HCT116 (cell line): ENCODE measurements around the gene PRKG1. TPM values are rescaled to one million over a fixed set of nuclear protein-coding genes. Genes with fewer than 3 reads are reported as not detected.

Source experiments
- ATAC-seq: fragments of 200-7000 bp; cut with Tn5 transposase; 2 replicates; pipeline ENCODE4 v1.9.1; 2020; ENCODE audit warnings: mild to moderate bottlenecking, moderate library complexity
- BruUV-seq: library from RNA; stranded (reverse); fragments of 400-500 nt; replicated peaks from 2 replicates; lab custom pipeline; 2021; lab: Mats Ljungman, UMichigan
- CTCF ChIA-PET: fragments of 300-600 bp; sonication (Branson Sonifier 250); formaldehyde crosslinking; loops from one replicate; lab custom pipeline; 2021; ENCODE audit warnings: antibody characterized with exemption; lab: Charles Lee
- POLR2A ChIA-PET: fragments of 300-600, 350-600 bp; sonication (Branson Sonifier 250); formaldehyde crosslinking; loops from one replicate; lab custom pipeline; 2021; ENCODE audit warnings: antibody characterized with exemption; lab: Charles Lee
- RAD21 ChIA-PET, 2 experiments: fragments of 300-600 bp; sonication (Branson Sonifier 250); formaldehyde crosslinking; loops; one replicate each; lab custom pipeline; 2023; ENCODE audit warnings: low total read pairs in 2 of 2; ENCODE audit not compliant: uncharacterized antibody in 2 of 2, unreplicated experiment in 2 of 2, low non-redundant PET in 1 of 2; lab: Charles Lee
- DNase-seq: peaks from one replicate; pipeline ENCODE4 v3.0.0-alpha.2; 2010; ENCODE audit warnings: low read depth, low spot score
- H2AFZ ChIP-seq: fragments of 200-600 bp; shearing (Covaris generic), sonication (generic); 2 replicates; pipeline ENCODE4 v1.6.1; 2017; ENCODE audit warnings: low read depth, mixed run types, mixed read lengths, antibody characterized with exemption, low read length; ENCODE audit not compliant: poor library complexity, severe bottlenecking
- H3K27ac ChIP-seq: 2 replicates; pipeline ENCODE4 v1.5.1; 2012; ENCODE audit warnings: low read depth, low read length
- H3K27me3 ChIP-seq: fragments of 200-600 bp; sonication (generic); 2 replicates; pipeline ENCODE4 v1.6.1; 2016; ENCODE audit warnings: mixed run types, low read length, mixed read lengths; ENCODE audit not compliant: insufficient read depth
- H3K36me3 ChIP-seq, 2 experiments: fragments of 200-500 bp in 1 of 2; fragments of 200-600 bp in 1 of 2; sonication (Bioruptor generic) in 1 of 2; sonication (generic) in 1 of 2; 2 replicates each; pipeline versions ENCODE4 v1.5.1 to v1.6.1; 2014 to 2016; ENCODE audit warnings: low read length in 2 of 2, inconsistent platforms in 1 of 2, mixed read lengths in 1 of 2, mixed run types in 1 of 2; ENCODE audit not compliant: insufficient read depth in 2 of 2, control insufficient read depth in 1 of 2
- H3K4me1 ChIP-seq, 2 experiments: fragments of 200-600 bp in 1 of 2; sonication (generic) in 1 of 2; 2 replicates each; pipeline versions ENCODE4 v1.5.1 to v1.6.1; 2012 to 2017; ENCODE audit warnings: low read length in 2 of 2, inconsistent platforms in 1 of 2, mild to moderate bottlenecking in 1 of 2, mixed read lengths in 1 of 2, mixed run types in 1 of 2, moderate library complexity in 1 of 2; ENCODE audit not compliant: insufficient read depth in 2 of 2, control insufficient read depth in 1 of 2
- H3K4me2 ChIP-seq: fragments of 200-600 bp; sonication (generic); 2 replicates; pipeline ENCODE4 v1.6.1; 2017; ENCODE audit warnings: mixed run types, low read length, mixed read lengths
- H3K4me3 ChIP-seq, 2 experiments: fragments of 200-600 bp in 1 of 2; sonication (generic) in 1 of 2; replicated peaks in 1 of 2; 2 replicates each; pipeline ENCODE4 v1.5.1; 2011 to 2016; ENCODE audit warnings: low read length in 2 of 2, control low read depth in 1 of 2, low read depth in 1 of 2, mild to moderate bottlenecking in 1 of 2, mixed read lengths in 1 of 2, mixed run types in 1 of 2
- H3K79me2 ChIP-seq: fragments of 200-600 bp; sonication (generic); 2 replicates; pipeline ENCODE4 v1.6.1; 2017; ENCODE audit warnings: mild to moderate bottlenecking, mixed run types, low read length, moderate library complexity, mixed read lengths; ENCODE audit not compliant: insufficient read depth
- H3K9ac ChIP-seq: fragments of 200-600 bp; sonication (generic); 2 replicates; pipeline ENCODE4 v1.6.1; 2016; ENCODE audit warnings: low read length, mixed read lengths
- H3K9me2 ChIP-seq: fragments of 200-600 bp; sonication (generic), shearing (Covaris generic); 2 replicates; pipeline ENCODE4 v1.6.1; 2017; ENCODE audit warnings: mixed run types, mild to moderate bottlenecking, moderate library complexity; ENCODE audit not compliant: insufficient read depth
- H3K9me3 ChIP-seq, 2 experiments: fragments of 200-500 bp in 1 of 2; fragments of 200-600 bp in 1 of 2; sonication (Bioruptor generic) in 1 of 2; sonication (generic) in 1 of 2; 2 replicates each; pipeline ENCODE4 v1.6.1; 2014 to 2017; ENCODE audit warnings: low read length in 2 of 2, mixed read lengths in 2 of 2, inconsistent platforms in 1 of 2, low read depth in 1 of 2, mild to moderate bottlenecking in 1 of 2, mixed run types in 1 of 2, moderate library complexity in 1 of 2; ENCODE audit not compliant: control insufficient read depth in 1 of 2, insufficient read depth in 1 of 2
- H4K20me1 ChIP-seq: fragments of 200-600 bp; sonication (generic), shearing (Covaris generic); 2 replicates; pipeline ENCODE4 v1.6.1; 2017; ENCODE audit warnings: mixed run types, mild to moderate bottlenecking, moderate library complexity; ENCODE audit not compliant: insufficient read depth
- CBX3 ChIP-seq: IDR thresholded peaks from 2 replicates; pipeline ENCODE4 v1.6.1; 2012; ENCODE audit warnings: low read depth
- CEBPB ChIP-seq: IDR thresholded peaks from 2 replicates; pipeline ENCODE4 v1.6.1; 2012; ENCODE audit warnings: low read depth
- EGR1 ChIP-seq: IDR thresholded peaks from 2 replicates; pipeline ENCODE4 v1.6.1; 2012; ENCODE audit warnings: low read depth
- ELF1 ChIP-seq: IDR thresholded peaks from 2 replicates; pipeline ENCODE4 v1.6.1; 2012; ENCODE audit warnings: low read depth, borderline replicate concordance
- EZH2phosphoT487 ChIP-seq: fragments of 200-600 bp; IDR thresholded peaks from 2 replicates; pipeline ENCODE4 v1.6.1; 2018; ENCODE audit warnings: antibody characterized with exemption, borderline replicate concordance
- JUND ChIP-seq: IDR thresholded peaks from 2 replicates; pipeline ENCODE4 v1.6.1; 2012
- POLR2AphosphoS5 ChIP-seq: IDR thresholded peaks from 2 replicates; pipeline ENCODE4 v1.6.1; 2011; ENCODE audit warnings: mild to moderate bottlenecking, low read depth, low read length, moderate library complexity
- RAD21 ChIP-seq: IDR thresholded peaks from 2 replicates; pipeline ENCODE4 v1.6.1; 2012; ENCODE audit warnings: low read depth, mild to moderate bottlenecking
- SIN3A ChIP-seq: IDR thresholded peaks from 2 replicates; pipeline ENCODE4 v1.6.1; 2012; ENCODE audit warnings: low read depth
- TCF7L2 ChIP-seq: IDR thresholded peaks from 2 replicates; pipeline ENCODE4 v1.7.0; 2011; ENCODE audit warnings: borderline replicate concordance, inconsistent platforms; ENCODE audit not compliant: insufficient read depth, insufficient read length; ENCODE audit errors: extremely low read depth
- YY1 ChIP-seq: IDR thresholded peaks from 2 replicates; pipeline ENCODE4 v1.6.1; 2011; ENCODE audit warnings: low read length, low read depth, moderate library complexity, mild to moderate bottlenecking; ENCODE audit not compliant: insufficient replicate concordance; ENCODE audit errors: extremely low read depth
- ZNF274 ChIP-seq: fragments of 200-500 bp; sonication (Bioruptor generic); IDR thresholded peaks from 2 replicates; pipeline ENCODE4 v1.6.1; 2014; ENCODE audit warnings: mild to moderate bottlenecking, low read depth, low read length, inconsistent platforms
- intact Hi-C: fragments of 100-400 bp; cut with micrococcal nuclease; formaldehyde crosslinking; loops from 2 replicates; pipeline ENCODE4 v1.10.0; 2022
- total RNA-seq: library from RNA; stranded (reverse); gene quantifications from one replicate; pipeline ENCODE4 v1.2.1, GENCODE V29; 2021; ENCODE audit not compliant: unreplicated experiment
- TF ChIP-seq, protein P1 (sequence below): IDR thresholded peaks from 2 replicates; pipeline ENCODE4 v1.6.1; 2012
- TF ChIP-seq, protein P2 (sequence below), 3 experiments: fragments of 200-600 bp in 1 of 3; sonication (generic) in 1 of 3; IDR thresholded peaks in 2 of 3; conservative IDR thresholded peaks in 1 of 3; 2 replicates each; pipeline ENCODE4 v1.5.1; 2012 to 2017; ENCODE audit warnings: low read depth in 2 of 3, low read length in 2 of 3, antibody characterized with exemption in 1 of 3, borderline replicate concordance in 1 of 3, control low read depth in 1 of 3, mild to moderate bottlenecking in 1 of 3, mixed read lengths in 1 of 3, mixed run types in 1 of 3, moderate library complexity in 1 of 3; ENCODE audit not compliant: insufficient read depth in 1 of 3
- TF ChIP-seq, protein P3 (sequence below): IDR thresholded peaks from 2 replicates; pipeline ENCODE4 v1.6.1; 2011; ENCODE audit warnings: mild to moderate bottlenecking, low read length, moderate library complexity; ENCODE audit not compliant: insufficient replicate concordance; ENCODE audit errors: extremely low read depth

PRKG1 gene
- total RNA-seq, 1 experiment from 2014 or later: 1.4 TPM

DNA sequence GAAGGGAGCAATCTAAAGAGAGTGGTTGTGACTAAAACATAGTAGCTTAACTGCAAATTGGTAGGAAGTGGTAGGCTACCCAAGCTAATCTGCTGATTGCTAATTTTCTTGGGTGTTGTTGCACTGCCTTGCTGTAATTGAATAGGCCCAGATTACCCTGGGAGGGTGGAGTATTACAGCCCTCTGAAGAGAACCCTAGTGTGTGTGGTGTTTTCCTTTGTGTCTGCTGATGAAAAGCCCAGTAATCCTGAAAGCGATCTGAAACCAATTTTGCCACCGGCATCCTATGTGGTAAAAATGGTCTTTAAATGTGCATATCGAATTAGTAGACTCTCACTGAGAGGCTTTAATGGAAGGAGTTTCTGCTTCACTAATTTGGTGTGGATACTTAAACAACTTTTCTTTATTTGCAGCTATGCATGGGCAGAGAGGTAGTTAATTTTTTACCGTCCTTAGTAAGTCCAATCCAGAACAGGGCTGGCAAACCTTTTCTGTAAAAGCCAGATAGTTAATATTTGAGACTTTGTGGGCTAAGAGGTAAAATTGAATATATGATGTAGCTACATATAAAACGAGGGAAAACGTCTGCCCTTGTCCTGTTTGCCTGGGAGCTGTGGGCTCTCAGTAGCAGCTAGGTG, 532.7 kb downstream of the PRKG1 start:
- no TSS peak for BruUV-seq
- ChIA-PET CTCF (no interaction called here), POLR2A (no interaction called here), RAD21 (no interaction called here)
- Histone ChIP-seq H3K4me1 (no peaks in the 10 kb centered on the region), H3K36me3 (no peaks in the 10 kb centered on the region), H3K4me2 (no peak overlapping the region), H3K9me3 (no peaks in the 10 kb centered on the region), H4K20me1 (no peaks in the 10 kb centered on the region), H3K9me2 (no peaks in the 10 kb centered on the region), H3K4me3 (no peak overlapping the region), H3K9ac (no peak overlapping the region), H3K27ac (no peak overlapping the region), H3K79me2 (no peaks in the 10 kb centered on the region), H3K27me3 (peaks cover 5% of the 10 kb centered on the region; the same call in 1 of the 2 replicates), H2AFZ (no peak overlapping the region)
- ATAC-seq: no peak
- DNase-seq: no peak
- intact Hi-C loops: loop anchor here (1.0 kb wide), 1 partner anchor 8 kb away; no protein-coding TSS in a partner anchor
- no peak for TF ChIP-seq RAD21
- TF ChIP-seq, protein P1, sequence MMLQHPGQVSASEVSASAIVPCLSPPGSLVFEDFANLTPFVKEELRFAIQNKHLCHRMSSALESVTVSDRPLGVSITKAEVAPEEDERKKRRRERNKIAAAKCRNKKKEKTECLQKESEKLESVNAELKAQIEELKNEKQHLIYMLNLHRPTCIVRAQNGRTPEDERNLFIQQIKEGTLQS: no peak
- no peak for TF ChIP-seq ELF1
- TF ChIP-seq ZNF274: no peak
- TF ChIP-seq, protein P2, sequence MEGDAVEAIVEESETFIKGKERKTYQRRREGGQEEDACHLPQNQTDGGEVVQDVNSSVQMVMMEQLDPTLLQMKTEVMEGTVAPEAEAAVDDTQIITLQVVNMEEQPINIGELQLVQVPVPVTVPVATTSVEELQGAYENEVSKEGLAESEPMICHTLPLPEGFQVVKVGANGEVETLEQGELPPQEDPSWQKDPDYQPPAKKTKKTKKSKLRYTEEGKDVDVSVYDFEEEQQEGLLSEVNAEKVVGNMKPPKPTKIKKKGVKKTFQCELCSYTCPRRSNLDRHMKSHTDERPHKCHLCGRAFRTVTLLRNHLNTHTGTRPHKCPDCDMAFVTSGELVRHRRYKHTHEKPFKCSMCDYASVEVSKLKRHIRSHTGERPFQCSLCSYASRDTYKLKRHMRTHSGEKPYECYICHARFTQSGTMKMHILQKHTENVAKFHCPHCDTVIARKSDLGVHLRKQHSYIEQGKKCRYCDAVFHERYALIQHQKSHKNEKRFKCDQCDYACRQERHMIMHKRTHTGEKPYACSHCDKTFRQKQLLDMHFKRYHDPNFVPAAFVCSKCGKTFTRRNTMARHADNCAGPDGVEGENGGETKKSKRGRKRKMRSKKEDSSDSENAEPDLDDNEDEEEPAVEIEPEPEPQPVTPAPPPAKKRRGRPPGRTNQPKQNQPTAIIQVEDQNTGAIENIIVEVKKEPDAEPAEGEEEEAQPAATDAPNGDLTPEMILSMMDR (IDR thresholded peaks at IDR 0.05 in 2 of 3, conservative IDR thresholded peaks at IDR 0.05 in 1 of 3; ENCODE audit: borderline replicate concordance in 1 of 3, insufficient read depth in 1 of 3, low read depth in 2 of 3, low read length in 2 of 3): no peak
- TF ChIP-seq, protein P3, sequence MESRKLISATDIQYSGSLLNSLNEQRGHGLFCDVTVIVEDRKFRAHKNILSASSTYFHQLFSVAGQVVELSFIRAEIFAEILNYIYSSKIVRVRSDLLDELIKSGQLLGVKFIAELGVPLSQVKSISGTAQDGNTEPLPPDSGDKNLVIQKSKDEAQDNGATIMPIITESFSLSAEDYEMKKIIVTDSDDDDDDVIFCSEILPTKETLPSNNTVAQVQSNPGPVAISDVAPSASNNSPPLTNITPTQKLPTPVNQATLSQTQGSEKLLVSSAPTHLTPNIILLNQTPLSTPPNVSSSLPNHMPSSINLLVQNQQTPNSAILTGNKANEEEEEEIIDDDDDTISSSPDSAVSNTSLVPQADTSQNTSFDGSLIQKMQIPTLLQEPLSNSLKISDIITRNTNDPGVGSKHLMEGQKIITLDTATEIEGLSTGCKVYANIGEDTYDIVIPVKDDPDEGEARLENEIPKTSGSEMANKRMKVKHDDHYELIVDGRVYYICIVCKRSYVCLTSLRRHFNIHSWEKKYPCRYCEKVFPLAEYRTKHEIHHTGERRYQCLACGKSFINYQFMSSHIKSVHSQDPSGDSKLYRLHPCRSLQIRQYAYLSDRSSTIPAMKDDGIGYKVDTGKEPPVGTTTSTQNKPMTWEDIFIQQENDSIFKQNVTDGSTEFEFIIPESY: no peak
- TF ChIP-seq EZH2phosphoT487: no peak
- no peak for TF ChIP-seq JUND
- TF ChIP-seq EGR1: no peak
- no peak for TF ChIP-seq POLR2AphosphoS5
- no peak for TF ChIP-seq TCF7L2
- no peak for TF ChIP-seq CEBPB
- TF ChIP-seq CBX3: no peak
- TF ChIP-seq YY1: no peak
- no peak for TF ChIP-seq SIN3A
